Cardiac septum (tissue), 1 donor: Measurements from ENCODE around the gene FEM1A. TPM values are rescaled to one million over a fixed set of nuclear protein-coding genes. Genes with fewer than 3 reads are reported as not detected.
"Not testable (repeated sequence)": the region's sequence is repeated elsewhere in the genome, so short reads cannot be mapped to it uniquely, and the experiment has no call there.

Source experiments
- DNase-seq: peaks from one replicate; pipeline ENCODE4 v3.0.0-alpha.2; 2020; ENCODE audit warnings: low spot score
- intact Hi-C: fragments of 100-400 bp; cut with DNase I; formaldehyde crosslinking; loops from one replicate; pipeline ENCODE4 v1.14.0; 2022
- microRNA-seq: library from miRNA; unstranded; fragments of <30 nt; microRNA quantifications from one replicate; pipeline ENCODE4 v1.2.0, GENCODE V29; 2020
- total RNA-seq: library from RNA; stranded (reverse); fragmentation: NEBNext Ultra II Directional; extraction: Animal tissue kit (Norgen Biotek cat#: 25700); gene quantifications from one replicate; pipeline ENCODE4 v1.2.1, GENCODE V29; 2021
- donor health status: DM: no; HTN: no; CAD: no.

Gene FEM1A
- total RNA-seq, 1 donor from 2014 or later: 33.2 TPM

GRCh38 chr19:4832776-4833175 lies 41.2 kb downstream of the FEM1A start:
- intact Hi-C loops: no loop called here
- DNase-seq: no peak

DNA sequence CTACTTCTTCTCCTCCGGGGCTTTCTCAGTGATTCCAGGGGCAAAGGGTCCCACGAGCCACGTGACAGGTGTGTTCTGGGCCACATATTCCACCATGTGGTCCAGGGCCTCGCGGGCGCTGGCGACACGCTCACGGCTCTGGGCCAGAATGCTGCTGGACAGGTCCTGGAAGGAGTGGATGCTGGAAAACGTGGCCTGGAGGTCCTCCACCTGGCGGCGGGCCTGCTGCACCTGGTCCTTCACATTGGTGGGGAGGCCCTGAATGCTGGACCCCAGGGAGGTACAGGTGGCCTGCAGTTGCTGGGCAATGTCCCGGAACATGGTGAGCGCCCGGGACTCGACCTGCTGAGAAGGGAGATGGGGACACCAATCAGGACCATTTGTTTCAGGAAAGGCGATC lies 47.7 kb downstream of the FEM1A start:
- intact Hi-C loops: no loop called here

DNA sequence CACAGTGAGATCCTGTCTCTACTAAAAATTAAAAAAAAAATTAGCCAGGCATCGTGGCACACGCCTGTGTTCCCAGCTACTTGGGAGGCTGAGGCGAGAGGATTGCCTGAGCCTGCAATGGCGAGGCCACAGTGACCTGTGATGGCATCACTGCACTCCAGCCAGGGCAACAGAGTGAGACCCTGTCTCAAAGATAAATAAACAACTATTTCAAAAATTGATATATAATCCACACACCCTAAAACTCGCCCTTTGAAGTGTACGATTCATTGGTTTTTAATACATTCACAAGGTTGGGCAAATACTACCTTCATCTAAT lies 52.1 kb downstream of the FEM1A start:
- no peak for DNase-seq
- intact Hi-C loops: no loop called here

More for the DNA sequence above, 47.7 kb downstream of the FEM1A start:
- no peak for DNase-seq

DNA sequence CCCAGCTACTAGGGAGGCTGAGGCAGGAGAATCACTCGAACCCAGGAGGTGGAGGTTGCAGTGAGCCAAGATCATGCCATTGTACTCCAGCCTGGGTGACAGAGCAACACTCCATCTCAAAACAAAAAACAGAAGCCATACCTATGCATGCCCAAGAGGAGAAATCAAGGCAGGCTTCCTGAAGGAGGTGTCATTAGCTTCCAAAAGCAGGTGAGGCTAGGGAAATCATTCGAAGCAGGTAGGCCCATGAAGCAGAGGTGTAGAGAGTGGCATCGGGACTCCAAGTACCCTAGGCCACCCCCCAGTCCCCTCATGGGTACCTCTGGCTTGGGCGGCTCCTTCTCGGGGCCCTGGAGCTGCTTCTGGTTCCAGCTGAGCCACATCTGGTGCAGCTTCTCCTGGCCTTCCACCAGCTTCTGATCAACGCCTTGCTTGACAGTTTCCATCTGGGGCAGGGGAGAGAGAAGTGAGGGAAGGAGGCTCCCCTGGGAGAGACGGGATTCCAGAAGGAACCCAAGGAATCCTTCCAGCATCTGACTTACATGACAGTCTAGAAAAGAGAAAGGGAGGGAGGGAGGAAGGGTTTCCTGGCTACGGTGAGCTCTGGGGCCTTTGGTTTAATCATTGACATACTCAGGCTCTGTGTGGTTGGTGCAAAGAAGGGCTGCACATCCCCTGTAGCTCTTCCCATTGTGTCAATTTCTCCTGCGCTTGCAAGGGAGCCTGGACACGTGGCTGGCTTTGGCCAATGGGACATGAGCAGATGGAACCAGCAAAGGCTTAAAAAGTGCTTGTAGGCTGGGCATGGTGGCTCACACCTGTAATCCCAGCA lies 53.0 kb downstream of the FEM1A start:
- intact Hi-C loops: no loop called here
- no peak for DNase-seq

- DNase-seq, intact Hi-C loops: not testable (repeated sequence)
Observed at GRCh38 chr19:4845975-4846374, 54.4 kb downstream of the FEM1A start.

DNA sequence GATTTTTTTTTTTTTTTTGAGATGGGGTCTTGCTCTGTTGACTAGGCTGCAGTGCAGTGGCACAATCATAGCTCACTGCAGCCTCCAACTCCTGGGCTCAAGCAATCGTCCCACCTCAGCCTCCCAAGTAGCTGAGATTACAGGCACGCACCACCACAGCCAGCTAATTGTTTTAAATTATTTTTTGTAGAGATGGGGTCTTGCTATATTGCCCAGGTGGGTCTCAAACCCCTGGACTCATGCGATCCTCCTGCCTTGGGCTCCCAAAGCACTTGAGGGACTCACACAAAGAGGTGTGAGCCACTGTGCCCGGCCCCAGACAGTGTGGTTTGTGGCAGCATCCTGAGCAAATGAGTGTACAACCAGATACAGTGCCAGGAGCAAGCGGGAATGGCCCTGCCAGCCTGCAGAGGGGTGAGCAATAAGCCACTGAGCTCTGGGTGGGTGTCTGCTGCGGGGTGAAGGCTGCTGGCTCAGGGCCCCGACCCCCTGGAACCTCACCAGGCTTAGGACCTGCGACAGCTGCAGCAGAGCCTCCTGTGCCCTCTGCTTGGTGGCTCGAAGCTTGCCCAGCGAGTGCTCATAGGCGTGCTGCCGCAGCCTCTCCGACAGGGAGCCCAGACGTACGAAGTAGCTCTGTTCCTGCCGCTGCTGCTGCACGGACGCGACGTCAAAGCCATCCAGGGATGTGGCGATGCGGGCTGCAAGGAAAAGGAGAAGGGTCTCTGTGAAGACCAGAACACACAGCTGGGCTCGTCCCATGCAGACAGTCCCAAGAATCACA lies 55.8 kb downstream of the FEM1A start:
- no peak for DNase-seq

DNA sequence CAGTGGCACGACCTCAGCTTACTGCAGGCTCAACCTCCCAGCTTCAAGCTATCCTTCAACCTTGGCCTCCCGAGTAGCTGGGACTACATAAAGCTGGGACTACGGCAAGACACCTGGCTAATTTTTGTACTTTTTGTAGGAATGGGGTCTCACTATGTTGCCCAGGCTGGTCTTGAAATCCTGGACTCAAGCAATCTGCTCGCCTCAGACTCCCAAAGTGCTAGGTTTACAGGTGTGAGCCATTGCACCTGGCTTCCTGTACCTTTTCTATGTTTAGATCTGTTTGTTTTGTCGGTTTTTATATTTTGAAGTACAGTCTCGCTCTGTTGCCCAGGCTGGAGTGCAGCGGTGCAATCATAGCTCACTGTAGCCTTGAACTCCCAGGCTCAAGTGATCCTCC lies 57.5 kb downstream of the FEM1A start:
- intact Hi-C loops: no loop called here

More for the DNA sequence above, 55.8 kb downstream of the FEM1A start:
- intact Hi-C loops: no loop called here

More for the DNA sequence above, 57.5 kb downstream of the FEM1A start:
- no peak for DNase-seq

Small RNAs within 50 kb of the gene (microRNA-seq; reads per million reads assigned to microRNA genes)
- not detected for gene MIR7-3

Other genes starting within 250 kb of the FEM1A start
- 7.2 TPM for gene SEMA6B, start 232.1 kb upstream of the FEM1A start, total RNA-seq
- gene TNFAIP8L1, start 152.2 kb upstream of the FEM1A start, total RNA-seq: 3.6 TPM
- gene MYDGF, start 121.4 kb upstream of the FEM1A start, total RNA-seq: 37.1 TPM
- 39.0 TPM for gene DPP9, start 67.9 kb upstream of the FEM1A start, total RNA-seq
- gene TICAM1, start 40.0 kb downstream of the FEM1A start, total RNA-seq: 6.3 TPM
- gene PLIN3, start 75.9 kb downstream of the FEM1A start, total RNA-seq: 21.7 TPM
- gene ARRDC5, start 111.2 kb downstream of the FEM1A start, total RNA-seq: not detected
- gene UHRF1, start 117.8 kb downstream of the FEM1A start, total RNA-seq: 1.00 TPM
- 27.6 TPM for gene KDM4B, start 177.4 kb downstream of the FEM1A start, total RNA-seq